ENCODE measurements around the gene BCAR1. TPM values are rescaled to one million over a fixed set of nuclear protein-coding genes. Genes with fewer than 3 reads are reported as not detected.

BCAR1 gene
- total RNA-seq, 1 experiment from 2014 or later: 58.6 TPM

DNA sequence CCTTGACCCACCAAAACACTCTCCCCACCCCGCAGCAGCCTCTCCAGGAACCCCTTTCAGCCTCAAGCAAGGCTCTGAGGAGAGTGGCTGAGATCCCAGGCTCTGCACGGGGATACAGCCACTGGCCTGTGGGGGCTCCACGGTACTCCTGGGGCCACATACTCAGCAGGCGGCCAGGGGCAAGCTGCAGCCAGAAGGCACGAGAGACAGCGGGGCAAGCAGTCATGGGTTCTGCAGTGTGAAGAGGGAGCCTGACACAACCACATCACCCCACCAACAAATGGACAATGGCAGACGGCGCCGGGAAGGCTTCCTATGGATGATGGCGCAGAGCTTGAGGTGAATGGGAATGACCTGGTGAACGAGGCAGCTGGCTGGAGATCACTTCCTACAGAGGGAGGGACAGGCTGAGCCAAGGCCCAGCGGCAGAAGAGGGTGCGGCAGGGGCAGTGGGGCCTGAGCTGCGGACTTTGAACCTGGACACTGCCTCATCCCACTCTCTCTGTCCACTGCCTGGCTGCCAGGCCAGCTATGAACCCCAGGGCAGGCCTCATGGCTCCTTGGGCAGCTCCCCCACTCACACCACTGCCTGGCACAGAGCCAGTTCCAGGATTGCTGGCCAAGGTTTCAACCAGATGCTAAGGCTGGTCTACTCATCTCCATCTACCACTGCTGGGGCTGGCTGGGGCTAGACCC lies 10.8 kb upstream of the BCAR1 start:
- peaks cover 12% of the 10 kb centered on the region for H3K36me3 Mint-ChIP-seq (ENCODE audit: insufficient read depth, unreplicated experiment)
- intact Hi-C loops (cut with micrococcal nuclease): no loop called here
- no peak for DNase-seq (ENCODE audit: unreplicated experiment)
- POLR2A ChIA-PET: interaction anchor here (2.4 kb wide), 1 partner anchor 43 kb away, joined by 7 read pairs; no protein-coding TSS in a partner anchor
- H3K27me3 Mint-ChIP-seq (ENCODE audit: insufficient read depth, unreplicated experiment): no peaks in the 10 kb centered on the region
- peak overlapping the region; percentile 46 for H3K27ac Mint-ChIP-seq (ENCODE audit: low read depth, unreplicated experiment)
- no peaks in the 10 kb centered on the region for H3K9me3 Mint-ChIP-seq (ENCODE audit: unreplicated experiment)
- H3K4me1 Mint-ChIP-seq (ENCODE audit: insufficient read depth, unreplicated experiment): peaks cover 23% of the 10 kb centered on the region
- no TSS peak for BruUV-seq (replicated peaks)
- TF ChIP-seq, protein P1, sequence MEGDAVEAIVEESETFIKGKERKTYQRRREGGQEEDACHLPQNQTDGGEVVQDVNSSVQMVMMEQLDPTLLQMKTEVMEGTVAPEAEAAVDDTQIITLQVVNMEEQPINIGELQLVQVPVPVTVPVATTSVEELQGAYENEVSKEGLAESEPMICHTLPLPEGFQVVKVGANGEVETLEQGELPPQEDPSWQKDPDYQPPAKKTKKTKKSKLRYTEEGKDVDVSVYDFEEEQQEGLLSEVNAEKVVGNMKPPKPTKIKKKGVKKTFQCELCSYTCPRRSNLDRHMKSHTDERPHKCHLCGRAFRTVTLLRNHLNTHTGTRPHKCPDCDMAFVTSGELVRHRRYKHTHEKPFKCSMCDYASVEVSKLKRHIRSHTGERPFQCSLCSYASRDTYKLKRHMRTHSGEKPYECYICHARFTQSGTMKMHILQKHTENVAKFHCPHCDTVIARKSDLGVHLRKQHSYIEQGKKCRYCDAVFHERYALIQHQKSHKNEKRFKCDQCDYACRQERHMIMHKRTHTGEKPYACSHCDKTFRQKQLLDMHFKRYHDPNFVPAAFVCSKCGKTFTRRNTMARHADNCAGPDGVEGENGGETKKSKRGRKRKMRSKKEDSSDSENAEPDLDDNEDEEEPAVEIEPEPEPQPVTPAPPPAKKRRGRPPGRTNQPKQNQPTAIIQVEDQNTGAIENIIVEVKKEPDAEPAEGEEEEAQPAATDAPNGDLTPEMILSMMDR (IDR thresholded peaks at IDR 0.05; ENCODE audit: unreplicated experiment): no peak
- H3K4me3 Mint-ChIP-seq (ENCODE audit: unreplicated experiment): no peak overlapping the region
- CTCF ChIA-PET: interaction anchor here (0.5 to 1.5 kb wide), 4 partner anchors 10 to 123 kb away, joined by 3 to 5 read pairs (median 4); no protein-coding TSS in a partner anchor

- intact Hi-C loops (cut with micrococcal nuclease): no loop called here
- no peaks in the 10 kb centered on the region for H3K9me3 Mint-ChIP-seq (ENCODE audit: unreplicated experiment)
- no peaks in the 10 kb centered on the region for H3K27me3 Mint-ChIP-seq (ENCODE audit: insufficient read depth, unreplicated experiment)
- H3K27ac Mint-ChIP-seq (ENCODE audit: low read depth, unreplicated experiment): no peak overlapping the region
- TF ChIP-seq, protein P1 (IDR thresholded peaks at IDR 0.05; ENCODE audit: unreplicated experiment): no peak
- ChIA-PET POLR2A (interaction anchor here (2.4 kb wide), 1 partner anchor 44 kb away, joined by 7 read pairs; no protein-coding TSS in a partner anchor), CTCF (interaction anchor here (0.5 to 1.5 kb wide), 5 partner anchors 10 to 158 kb away, joined by 3 to 5 read pairs (median 3); no protein-coding TSS in a partner anchor)
- H3K4me1 Mint-ChIP-seq (ENCODE audit: insufficient read depth, unreplicated experiment): peaks cover 22% of the 10 kb centered on the region
- no peak overlapping the region for H3K4me3 Mint-ChIP-seq (ENCODE audit: unreplicated experiment)
- DNase-seq (ENCODE audit: unreplicated experiment): no peak
- H3K36me3 Mint-ChIP-seq (ENCODE audit: insufficient read depth, unreplicated experiment): peaks cover 12% of the 10 kb centered on the region
- no TSS peak for BruUV-seq (replicated peaks)
These were observed 10.2 kb upstream of the BCAR1 start for GRCh38 chr16:75261590-75262078.

DNA sequence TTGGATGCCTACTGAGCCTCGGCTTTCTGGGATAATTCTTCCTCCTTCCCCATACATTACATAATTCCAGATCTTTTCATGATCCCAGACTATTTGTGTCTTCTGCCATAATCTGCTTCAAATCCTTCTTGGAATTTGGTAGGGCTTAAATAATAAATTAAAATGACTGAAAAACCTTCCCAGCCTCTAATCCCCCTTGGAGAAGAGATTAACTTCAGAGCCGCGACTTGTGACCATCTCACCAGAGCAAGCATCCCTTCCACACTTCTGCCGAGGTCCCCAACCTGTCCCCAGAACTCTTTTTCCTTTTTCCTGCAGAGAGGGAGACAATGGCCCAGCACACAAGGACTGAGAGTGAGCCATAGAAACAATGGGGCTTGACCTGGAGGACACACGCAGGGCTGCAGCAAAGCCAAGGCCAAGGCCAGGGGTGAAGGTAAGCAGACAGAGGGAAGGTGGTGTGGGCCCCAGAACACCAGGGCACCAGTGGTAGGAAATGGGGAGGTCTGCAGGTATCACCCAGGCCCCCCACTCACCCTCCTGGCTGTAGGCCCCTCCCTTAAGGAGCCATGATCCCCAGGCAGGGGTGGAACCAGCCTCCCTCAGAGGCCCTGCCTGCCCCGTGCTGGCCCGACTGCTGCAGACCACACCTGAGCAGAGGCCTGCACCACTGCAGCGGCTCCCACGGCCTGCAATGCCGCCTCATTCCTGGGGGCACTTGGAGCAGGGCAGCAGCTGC lies 9.6 kb upstream of the BCAR1 start:
- Mint-ChIP-seq H3K27ac (ENCODE audit: low read depth, unreplicated experiment) (no peak overlapping the region), H3K9me3 (ENCODE audit: unreplicated experiment) (no peaks in the 10 kb centered on the region), H3K27me3 (ENCODE audit: insufficient read depth, unreplicated experiment) (no peaks in the 10 kb centered on the region), H3K4me3 (ENCODE audit: unreplicated experiment) (no peak overlapping the region), H3K36me3 (ENCODE audit: insufficient read depth, unreplicated experiment) (peaks cover 12% of the 10 kb centered on the region), H3K4me1 (ENCODE audit: insufficient read depth, unreplicated experiment) (peaks cover 18% of the 10 kb centered on the region)
- POLR2A ChIA-PET: interaction anchor here (2.4 kb wide), 1 partner anchor 44 kb away, joined by 7 read pairs; no protein-coding TSS in a partner anchor
- DNase-seq (ENCODE audit: unreplicated experiment): no peak
- intact Hi-C loops (cut with micrococcal nuclease): no loop called here
- CTCF ChIA-PET: interaction anchor here (0.6 to 1.4 kb wide), 3 partner anchors 9 to 158 kb away, joined by 3 to 5 read pairs (median 3); no protein-coding TSS in a partner anchor
- no TSS peak for BruUV-seq (replicated peaks)
- TF ChIP-seq, protein P1 (IDR thresholded peaks at IDR 0.05; ENCODE audit: unreplicated experiment): no peak

GRCh38 chr16:75258807-75259141 lies 7.3 kb upstream of the BCAR1 start:
- intact Hi-C loops (cut with micrococcal nuclease): no loop called here
- TF ChIP-seq, protein P1 (IDR thresholded peaks at IDR 0.05; ENCODE audit: unreplicated experiment): no peak
- H3K4me3 Mint-ChIP-seq (ENCODE audit: unreplicated experiment): no peak overlapping the region
- peaks cover 14% of the 10 kb centered on the region for H3K36me3 Mint-ChIP-seq (ENCODE audit: insufficient read depth, unreplicated experiment)
- BruUV-seq (replicated peaks): no TSS peak
- no peak overlapping the region for H3K27ac Mint-ChIP-seq (ENCODE audit: low read depth, unreplicated experiment)
- ChIA-PET POLR2A (interaction anchor here (0.7 kb wide), 1 partner anchor 24 kb away, joined by 4 read pairs; no protein-coding TSS in a partner anchor), CTCF (no interaction called here)
- peaks cover 27% of the 10 kb centered on the region for H3K4me1 Mint-ChIP-seq (ENCODE audit: insufficient read depth, unreplicated experiment)
- no peaks in the 10 kb centered on the region for H3K9me3 Mint-ChIP-seq (ENCODE audit: unreplicated experiment)
- no peak for DNase-seq (ENCODE audit: unreplicated experiment)
- no peaks in the 10 kb centered on the region for H3K27me3 Mint-ChIP-seq (ENCODE audit: insufficient read depth, unreplicated experiment)

Data from MCF 10A (cell line).